NCI-H2029 treated with DMSO at 0.1 percent for 48 hours (cell line): ENCODE results near the gene NOD1.
"Not testable (repeated sequence)": the region's sequence is repeated elsewhere in the genome, so short reads cannot be mapped to it uniquely, and the experiment has no call there.

Experiments used
- DNase-seq: peaks from one replicate; lab custom pipeline; 2025; lab: John Stamatoyannopoulos, UW

Gene NOD1

GRCh38 chr7:30478349-30479201, at the start of gene NOD1:
Gene NOD1 (minus strand): TSS chr7:30478784. CDS start chr7:30456921, 21,863 bp downstream.
- no peak for DNase-seq

- not testable (repeated sequence) for DNase-seq
Measured at GRCh38 chr7:30527297-30527696, 48.7 kb upstream of the NOD1 start.

- no peak for DNase-seq
Measured at GRCh38 chr7:30526163-30526562, 47.6 kb upstream of the NOD1 start.

GRCh38 chr7:30525429-30525828, 46.8 kb upstream of the NOD1 start:
- no peak for DNase-seq

GRCh38 chr7:30524545-30524944, 46.0 kb upstream of the NOD1 start:
- DNase-seq = no peak

GRCh38 chr7:30523466-30523865, 44.9 kb upstream of the NOD1 start:
- DNase-seq = no peak

- no peak for DNase-seq
Measured at GRCh38 chr7:30522159-30522558, 43.6 kb upstream of the NOD1 start.

- no peak for DNase-seq
Measured at GRCh38 chr7:30521532-30521931, 42.9 kb upstream of the NOD1 start.

GRCh38 chr7:30519122-30519521, 40.5 kb upstream of the NOD1 start:
- DNase-seq = no peak

GRCh38 chr7:30515761-30516160, 37.2 kb upstream of the NOD1 start:
- no peak for DNase-seq

GRCh38 chr7:30514776-30515175, 36.2 kb upstream of the NOD1 start:
- DNase-seq = no peak

GRCh38 chr7:30514177-30514576, 35.6 kb upstream of the NOD1 start:
- no peak for DNase-seq

- DNase-seq = no peak
Measured at GRCh38 chr7:30513762-30514161, 35.2 kb upstream of the NOD1 start.

GRCh38 chr7:30511973-30512662, 33.5 kb upstream of the NOD1 start:
- DNase-seq = no peak

- DNase-seq = no peak
Measured at GRCh38 chr7:30511494-30511893, 32.9 kb upstream of the NOD1 start.

- DNase-seq = peak; percentile 6
Measured at GRCh38 chr7:30510124-30511075, 31.8 kb upstream of the NOD1 start.

- DNase-seq = not testable (repeated sequence)
Measured at GRCh38 chr7:30509171-30509857, 30.7 kb upstream of the NOD1 start.

- not testable (repeated sequence) for DNase-seq
Measured at GRCh38 chr7:30507346-30507900, 28.8 kb upstream of the NOD1 start.

GRCh38 chr7:30505174-30505697, 26.7 kb upstream of the NOD1 start:
- DNase-seq = no peak

GRCh38 chr7:30504301-30505173, 26.0 kb upstream of the NOD1 start, which contains the start of gene GGCT:
Gene GGCT (minus strand): TSS chr7:30504829. CDS start chr7:30504709, 120 bp downstream.
- DNase-seq = peak; percentile 93
